AG04449 (cell line): ENCODE data around the gene COPG2.
"Not testable (repeated sequence)": the region's sequence is repeated elsewhere in the genome, so short reads cannot be mapped to it uniquely, and the experiment has no call there.

ENCODE experiments used
- CTCF ChIA-PET: fragments of 350-600 bp; formaldehyde crosslinking; extraction: SDS; loops from one replicate; lab custom pipeline; 2021; ENCODE audit warnings: antibody characterized with exemption; lab: Yijun Ruan, JAX
- POLR2A ChIA-PET: fragments of 400-600, 350-600 bp; formaldehyde crosslinking; extraction: SDS; loops from one replicate; lab custom pipeline; 2020; ENCODE audit warnings: antibody characterized with exemption, inconsistent platforms; lab: Yijun Ruan, JAX
- DNase-seq: peaks from one replicate; pipeline ENCODE4 v3.0.0-alpha.2; 2010; ENCODE audit warnings: low read depth, low spot score
- H3K4me3 ChIP-seq: 2 replicates; pipeline ENCODE4 v1.5.1; 2011; ENCODE audit warnings: low read depth, mild to moderate bottlenecking, control low read depth, low read length
- TF ChIP-seq, protein P1 (sequence below): IDR thresholded peaks from one replicate; pipeline ENCODE4 v1.5.1; 2011; ENCODE audit warnings: mild to moderate bottlenecking, moderate library complexity, low read length, control low read depth, inconsistent platforms; ENCODE audit not compliant: insufficient read depth; ENCODE audit errors: missing control alignments

The COPG2 gene

DNA sequence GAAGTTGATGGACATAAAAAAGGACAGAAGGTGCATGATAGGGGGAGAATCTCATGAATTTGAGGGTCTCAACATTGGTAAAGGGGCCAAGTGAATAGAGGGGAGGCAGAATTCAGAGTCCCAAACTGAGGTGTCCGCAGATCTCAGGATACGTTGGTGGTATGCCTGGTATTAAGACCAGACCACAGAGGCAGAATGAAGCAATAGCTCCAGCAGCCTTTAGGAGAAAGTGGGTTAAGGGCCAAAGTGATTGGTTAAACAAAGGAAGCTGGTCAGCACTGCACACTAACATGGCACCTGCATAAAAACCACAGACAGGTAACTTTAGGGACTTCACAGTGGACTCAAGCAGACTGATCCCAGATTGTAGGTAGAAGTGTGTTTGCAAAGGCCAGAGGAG lies 139.1 kb downstream of the COPG2 start:
- ChIA-PET POLR2A (no interaction called here), CTCF (interaction anchor here (1.2 kb wide), 1 partner anchor 229 kb away, joined by 3 read pairs; no protein-coding TSS in a partner anchor)

DNA sequence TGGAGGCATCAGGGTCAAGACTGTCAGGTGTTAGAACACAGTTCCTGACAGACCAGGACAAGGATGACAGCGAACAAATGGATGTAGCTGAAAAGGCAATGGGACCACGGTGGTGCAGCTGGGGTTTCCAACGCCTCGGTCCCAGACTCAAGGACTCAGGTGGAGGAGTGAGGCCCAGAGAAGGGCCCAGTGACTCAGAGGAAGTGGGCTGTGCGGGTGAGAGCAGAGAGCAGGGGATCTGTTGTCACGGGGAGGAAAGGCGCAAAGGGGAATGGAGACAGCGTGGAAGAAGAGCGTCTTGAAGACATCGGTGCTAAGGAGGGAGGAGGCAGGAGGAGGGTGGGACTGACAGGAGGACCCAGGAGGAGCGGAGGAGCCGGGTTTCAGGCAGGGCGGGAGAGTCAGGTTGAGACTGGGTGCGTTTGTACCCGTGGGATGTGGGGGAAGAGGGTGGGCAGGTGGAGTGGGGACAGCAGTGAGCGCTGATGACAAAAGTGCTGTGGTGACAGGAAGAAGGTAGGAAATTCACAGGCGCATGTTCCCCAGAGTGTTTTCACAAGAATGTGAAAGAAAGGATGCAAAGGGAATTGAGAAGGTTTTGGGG lies 140.7 kb downstream of the COPG2 start:
- DNase-seq, CTCF ChIA-PET, POLR2A ChIA-PET, H3K4me3 ChIP-seq: not testable (repeated sequence)

More for the DNA sequence above, 139.1 kb downstream of the COPG2 start:
- H3K4me3 ChIP-seq, result no peak overlapping the region
- TF ChIP-seq, protein P1, sequence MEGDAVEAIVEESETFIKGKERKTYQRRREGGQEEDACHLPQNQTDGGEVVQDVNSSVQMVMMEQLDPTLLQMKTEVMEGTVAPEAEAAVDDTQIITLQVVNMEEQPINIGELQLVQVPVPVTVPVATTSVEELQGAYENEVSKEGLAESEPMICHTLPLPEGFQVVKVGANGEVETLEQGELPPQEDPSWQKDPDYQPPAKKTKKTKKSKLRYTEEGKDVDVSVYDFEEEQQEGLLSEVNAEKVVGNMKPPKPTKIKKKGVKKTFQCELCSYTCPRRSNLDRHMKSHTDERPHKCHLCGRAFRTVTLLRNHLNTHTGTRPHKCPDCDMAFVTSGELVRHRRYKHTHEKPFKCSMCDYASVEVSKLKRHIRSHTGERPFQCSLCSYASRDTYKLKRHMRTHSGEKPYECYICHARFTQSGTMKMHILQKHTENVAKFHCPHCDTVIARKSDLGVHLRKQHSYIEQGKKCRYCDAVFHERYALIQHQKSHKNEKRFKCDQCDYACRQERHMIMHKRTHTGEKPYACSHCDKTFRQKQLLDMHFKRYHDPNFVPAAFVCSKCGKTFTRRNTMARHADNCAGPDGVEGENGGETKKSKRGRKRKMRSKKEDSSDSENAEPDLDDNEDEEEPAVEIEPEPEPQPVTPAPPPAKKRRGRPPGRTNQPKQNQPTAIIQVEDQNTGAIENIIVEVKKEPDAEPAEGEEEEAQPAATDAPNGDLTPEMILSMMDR, result no peak
- DNase-seq, result no peak

DNA sequence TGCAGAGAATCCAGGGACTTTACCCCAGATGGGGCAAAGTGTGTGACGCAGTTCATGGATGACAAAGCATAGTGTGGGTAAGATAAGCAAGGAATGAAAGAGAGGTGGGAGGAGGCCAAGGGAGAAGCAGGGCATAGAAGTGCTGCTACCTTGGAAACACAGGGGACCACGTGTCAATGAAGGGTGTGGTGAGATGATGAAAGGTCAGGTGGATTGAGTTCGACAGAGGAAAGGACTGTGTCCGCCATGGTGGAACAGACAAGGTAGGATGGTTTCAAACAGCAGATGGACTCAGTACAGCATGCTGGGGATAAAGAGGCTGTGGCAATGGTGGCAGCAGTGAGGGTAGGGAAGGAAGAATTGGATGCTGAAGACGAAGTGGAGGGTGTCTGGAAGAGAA lies 143.9 kb downstream of the COPG2 start:
- TF ChIP-seq, protein P1, result no peak
- no peak for DNase-seq
- ChIA-PET CTCF (no interaction called here), POLR2A (no interaction called here)
- H3K4me3 ChIP-seq, result no peak overlapping the region

DNA sequence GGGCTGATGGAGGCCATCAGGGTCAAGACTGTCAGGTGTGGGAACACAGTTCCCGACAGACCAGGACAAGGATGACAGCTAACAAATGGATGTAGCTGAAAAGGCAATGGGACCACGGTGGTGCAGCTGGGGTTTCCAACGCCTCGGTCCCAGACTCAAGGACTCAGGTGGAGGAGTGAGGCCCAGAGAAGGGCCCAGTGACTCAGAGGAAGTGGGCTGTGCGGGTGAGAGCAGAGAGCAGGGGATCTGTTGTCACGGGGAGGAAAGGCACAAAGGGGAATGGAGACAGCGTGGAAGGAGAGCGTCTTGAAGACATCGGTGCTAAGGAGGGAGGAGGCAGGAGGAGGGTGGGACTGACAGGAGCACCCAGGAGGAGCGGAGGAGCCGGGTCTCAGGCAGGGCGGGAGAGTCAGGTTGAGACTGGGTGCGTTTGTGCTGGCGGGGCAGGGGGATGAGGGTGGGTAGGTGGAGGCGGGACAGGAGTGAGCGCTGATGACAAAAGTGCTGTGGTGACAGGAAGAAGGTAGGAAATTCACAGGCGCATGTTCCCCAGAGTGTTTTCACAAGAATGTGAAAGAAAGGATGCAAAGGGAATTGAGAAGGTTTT lies 144.9 kb downstream of the COPG2 start:
- POLR2A ChIA-PET, H3K4me3 ChIP-seq, DNase-seq, CTCF ChIA-PET: not testable (repeated sequence)

DNA sequence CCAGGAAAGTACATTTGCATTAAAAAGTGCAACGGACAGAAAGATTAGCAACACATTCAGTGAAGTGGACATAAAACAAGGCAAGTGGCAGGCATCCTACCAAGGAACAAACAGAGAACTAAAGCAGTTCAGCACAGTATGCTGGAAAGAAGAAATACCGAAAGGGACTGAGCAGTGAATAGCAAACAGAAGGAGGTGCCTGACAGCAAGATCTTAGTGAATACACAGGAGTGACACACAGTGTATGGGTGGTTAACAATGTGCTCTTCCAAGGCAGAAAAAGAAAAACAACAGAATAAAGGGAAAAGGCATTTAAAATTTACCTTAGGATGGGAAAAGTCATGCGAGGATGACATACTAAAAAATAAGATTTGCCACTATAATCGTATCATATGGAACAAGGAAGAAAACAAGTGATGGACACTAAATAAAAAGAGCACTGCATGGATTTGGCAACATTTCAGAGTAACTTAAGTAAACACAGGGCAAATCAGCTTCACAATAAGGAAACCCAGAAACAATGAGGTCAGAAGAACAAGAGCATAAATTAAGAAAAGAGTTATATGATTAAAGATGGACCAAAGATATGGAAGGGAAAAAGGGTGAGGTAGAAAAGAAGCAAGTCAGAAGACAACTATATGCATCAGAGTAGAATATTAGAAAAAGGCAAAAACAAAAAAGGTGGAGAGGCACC lies 147.1 kb downstream of the COPG2 start:
- TF ChIP-seq, protein P1, result no peak
- CTCF ChIA-PET, result interaction anchor here (1.7 kb wide), 1 partner anchor 425 kb away, joined by 5 read pairs; no protein-coding TSS in a partner anchor
- POLR2A ChIA-PET, result no interaction called here
- H3K4me3 ChIP-seq, result no peak overlapping the region
- no peak for DNase-seq

DNA sequence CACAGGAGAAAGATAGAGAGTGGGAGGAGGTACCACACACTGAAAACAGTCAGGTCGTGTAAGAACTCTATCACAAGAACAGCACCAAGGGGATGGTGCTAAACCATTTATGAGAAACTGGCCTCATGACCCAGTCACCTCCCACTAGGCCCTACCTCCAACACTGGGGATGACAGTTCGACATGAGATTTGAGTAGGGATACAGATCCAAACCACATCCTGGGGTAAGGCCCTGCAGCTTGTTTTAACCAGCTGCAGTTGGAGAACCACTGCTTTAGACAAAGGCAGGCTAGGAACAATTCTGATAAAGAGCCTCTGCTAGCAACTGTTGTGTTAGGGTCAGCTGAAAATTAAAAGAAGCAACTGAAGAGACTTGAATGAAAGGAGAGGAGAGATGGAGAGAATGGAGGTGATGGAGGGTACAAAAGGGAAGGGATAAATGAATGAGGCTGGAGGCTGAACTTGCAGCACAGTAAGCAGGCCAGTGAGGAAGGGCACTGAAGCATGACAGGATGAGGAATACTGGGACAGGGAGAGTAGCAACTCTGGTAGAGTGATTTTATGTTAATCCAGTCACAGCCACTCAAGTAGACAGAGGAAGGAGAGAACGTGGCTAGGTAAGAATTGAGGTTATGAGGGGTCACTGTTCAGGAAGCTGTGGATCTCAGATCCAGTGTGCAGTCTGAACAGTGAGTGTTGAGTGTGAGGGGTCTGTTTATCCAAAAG lies 153.1 kb downstream of the COPG2 start:
- DNase-seq, result no peak
- ChIA-PET CTCF (no interaction called here), POLR2A (no interaction called here)
- no peak overlapping the region for H3K4me3 ChIP-seq
- TF ChIP-seq, protein P1, result no peak

DNA sequence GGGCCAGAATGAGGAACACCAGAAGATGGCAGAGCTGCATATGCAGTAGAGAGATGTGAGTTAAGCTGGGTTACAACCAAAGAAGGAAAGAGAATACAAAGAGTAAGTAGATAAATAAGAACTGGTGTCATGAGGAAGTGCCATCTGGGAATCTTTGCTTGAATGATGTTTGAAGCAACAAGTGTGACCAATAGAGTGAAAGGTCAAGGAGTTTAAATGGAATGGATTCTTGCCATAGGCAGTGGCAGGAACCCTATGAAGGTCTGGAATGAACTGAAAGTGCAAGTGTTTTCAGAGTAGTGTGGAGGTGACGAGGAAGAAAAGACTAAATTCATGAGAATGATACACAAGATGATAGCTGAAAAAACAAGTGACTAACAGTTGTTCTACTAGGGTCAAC lies 155.1 kb downstream of the COPG2 start:
- no peak for DNase-seq
- ChIA-PET POLR2A (no interaction called here), CTCF (no interaction called here)
- TF ChIP-seq, protein P1, result no peak
- no peak overlapping the region for H3K4me3 ChIP-seq

DNA sequence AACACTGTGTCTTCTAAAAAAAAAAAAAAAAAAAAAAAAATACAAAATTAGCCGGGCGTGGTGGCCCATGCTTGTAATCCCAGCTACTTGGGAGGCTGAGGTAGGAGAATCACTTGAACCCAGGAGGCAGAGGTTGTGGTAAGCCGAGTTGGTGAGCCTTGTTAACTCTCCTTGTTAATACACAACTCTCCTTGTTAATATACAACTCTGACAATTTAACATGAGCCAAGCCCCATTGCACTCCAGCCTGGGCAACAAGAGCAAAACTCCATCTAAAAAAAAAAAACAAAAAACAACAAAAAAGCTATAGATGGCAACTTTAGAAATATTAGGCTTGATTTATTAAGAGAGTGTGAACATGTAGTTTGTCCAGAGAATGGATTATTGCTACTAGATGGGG lies 156.5 kb downstream of the COPG2 start:
- CTCF ChIA-PET, DNase-seq, POLR2A ChIA-PET, H3K4me3 ChIP-seq: not testable (repeated sequence)
